Ishikawa (cell line): Measurements from ENCODE around the gene KNDC1.

Source experiments
- CEBPB ChIP-seq: IDR thresholded peaks from 2 replicates; pipeline ENCODE4 v1.6.1; 2012
- CREB1 ChIP-seq: IDR thresholded peaks from 2 replicates; pipeline ENCODE4 v1.6.1; 2012; ENCODE audit warnings: low read depth
- EGR1 ChIP-seq: IDR thresholded peaks from 2 replicates; pipeline ENCODE4 v1.6.1; 2012
- EP300 ChIP-seq: IDR thresholded peaks from 2 replicates; pipeline ENCODE4 v1.6.1; 2012; ENCODE audit warnings: borderline replicate concordance
- FOXM1 ChIP-seq: IDR thresholded peaks from 2 replicates; pipeline ENCODE4 v1.6.1; 2012; ENCODE audit warnings: low read depth, borderline replicate concordance
- MAX ChIP-seq: IDR thresholded peaks from 2 replicates; pipeline ENCODE4 v1.6.1; 2012
- NFIC ChIP-seq: IDR thresholded peaks from 2 replicates; pipeline ENCODE4 v1.6.1; 2012
- RAD21 ChIP-seq: IDR thresholded peaks from 2 replicates; pipeline ENCODE4 v1.6.1; 2012; ENCODE audit warnings: low read depth
- REST ChIP-seq: IDR thresholded peaks from 2 replicates; pipeline ENCODE4 v1.6.1; 2012; ENCODE audit warnings: low read depth, mild to moderate bottlenecking
- TAF1 ChIP-seq: IDR thresholded peaks from 2 replicates; pipeline ENCODE4 v1.6.1; 2012; ENCODE audit warnings: low read depth, mild to moderate bottlenecking
- TCF12 ChIP-seq: IDR thresholded peaks from 2 replicates; pipeline ENCODE4 v1.6.1; 2012; ENCODE audit warnings: low read depth
- TEAD4 ChIP-seq: IDR thresholded peaks from 2 replicates; pipeline ENCODE4 v1.6.1; 2012
- YY1 ChIP-seq: IDR thresholded peaks from 2 replicates; pipeline ENCODE4 v1.6.1; 2012; ENCODE audit warnings: low read depth
- ZBTB7A ChIP-seq: IDR thresholded peaks from 2 replicates; pipeline ENCODE4 v1.6.1; 2012; ENCODE audit warnings: low read depth
- TF ChIP-seq, protein P1 (sequence below): IDR thresholded peaks from 2 replicates; pipeline ENCODE4 v1.6.1; 2012

Gene KNDC1

DNA sequence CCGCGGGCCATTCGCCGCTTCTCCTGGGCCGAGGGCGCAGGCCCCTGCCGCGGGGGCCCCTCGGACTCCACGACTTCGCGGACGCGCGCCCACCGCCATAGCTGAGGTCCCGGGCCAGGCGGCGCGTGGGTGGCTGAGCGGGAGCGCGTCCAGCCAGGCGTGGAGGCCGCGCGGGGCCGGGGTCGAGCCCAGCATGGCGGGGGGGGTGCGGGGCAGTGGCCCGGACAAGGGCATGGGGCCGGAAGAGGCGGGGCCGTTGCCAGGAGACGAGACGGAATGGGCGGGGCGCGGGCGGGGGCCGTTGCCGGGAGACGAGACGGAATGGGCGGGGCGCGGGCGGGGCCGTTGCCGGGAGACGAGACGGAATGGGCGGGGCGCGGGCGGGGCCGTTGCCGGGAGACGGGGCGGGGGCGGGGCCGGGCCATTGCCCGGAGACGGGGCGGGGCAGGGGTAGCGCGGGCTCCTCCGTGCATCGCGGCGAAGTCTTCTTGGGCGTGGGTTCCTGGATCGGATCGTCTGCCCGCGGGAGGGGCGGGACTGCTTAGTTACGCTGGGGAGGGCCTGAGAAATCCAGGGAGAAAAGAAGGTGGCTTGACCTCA is 101.8 kb downstream of the KNDC1 start:
- TF ChIP-seq CREB1 (no peak), ZBTB7A (peak; percentile 83; the same call in 1 of the 2 replicates), YY1 (peak; percentile 79; the same call in 1 of the 2 replicates), NFIC (no peak), EGR1 (peak; percentile 78), TEAD4 (0 out of 2 replicates have a peak, but pooled peaks have one; percentile 4), TCF12 (no peak; the same call in 1 of the 2 replicates), FOXM1 (0 out of 2 replicates have a peak, but pooled peaks have one; percentile 32), MAX (peak; percentile 43)

DNA sequence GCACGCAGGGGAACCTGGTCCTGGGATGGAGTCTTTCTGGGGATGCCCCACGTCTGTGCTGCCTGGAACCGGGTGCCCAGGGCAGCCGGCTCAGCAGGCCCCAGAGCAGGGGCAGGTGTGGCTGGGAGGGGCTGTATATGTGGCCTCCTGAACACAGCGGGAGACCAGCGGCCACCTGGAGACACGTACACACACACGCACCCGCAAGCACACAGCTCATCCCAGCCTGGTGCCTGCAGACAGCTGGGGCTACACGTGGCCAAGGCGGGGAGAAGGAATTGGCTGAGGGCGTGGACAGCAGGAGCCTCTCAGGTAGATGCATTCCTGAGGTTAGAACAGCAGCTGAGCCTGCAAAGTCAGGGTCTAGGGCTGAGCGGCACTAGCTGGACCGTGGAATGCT is 102.7 kb downstream of the KNDC1 start:
- TF ChIP-seq REST (no peak), CREB1 (no peak), FOXM1 (no peak), RAD21 (no peak), TEAD4 (no peak), TCF12 (no peak), ZBTB7A (no peak), MAX (no peak), EGR1 (no peak), CEBPB (no peak), TAF1 (no peak), YY1 (no peak), EP300 (no peak), NFIC (no peak)
- TF ChIP-seq, protein P1, sequence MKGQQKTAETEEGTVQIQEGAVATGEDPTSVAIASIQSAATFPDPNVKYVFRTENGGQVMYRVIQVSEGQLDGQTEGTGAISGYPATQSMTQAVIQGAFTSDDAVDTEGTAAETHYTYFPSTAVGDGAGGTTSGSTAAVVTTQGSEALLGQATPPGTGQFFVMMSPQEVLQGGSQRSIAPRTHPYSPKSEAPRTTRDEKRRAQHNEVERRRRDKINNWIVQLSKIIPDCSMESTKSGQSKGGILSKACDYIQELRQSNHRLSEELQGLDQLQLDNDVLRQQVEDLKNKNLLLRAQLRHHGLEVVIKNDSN: no peak

DNA sequence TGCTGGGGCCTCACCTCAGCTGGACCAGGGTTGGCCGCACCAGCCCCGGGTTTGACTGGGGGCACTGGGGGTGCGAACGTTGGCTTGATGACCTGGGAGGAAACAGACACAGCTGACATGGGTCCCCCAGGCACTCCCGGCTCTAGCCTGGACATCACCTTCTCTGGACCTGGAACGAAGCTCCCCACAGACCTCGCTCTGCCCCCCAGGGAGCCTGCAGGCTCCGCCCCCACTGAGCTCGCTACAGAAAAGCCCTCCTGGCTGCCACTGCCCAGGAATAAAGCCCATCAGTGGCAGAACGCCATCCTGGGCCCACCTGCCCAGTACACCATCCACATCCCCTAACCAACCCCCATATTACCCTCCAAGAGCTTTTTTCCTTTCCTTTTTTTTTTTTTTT is 103.7 kb downstream of the KNDC1 start:
- TF ChIP-seq TAF1 (no peak), NFIC (no peak), YY1 (no peak), TCF12 (no peak), TEAD4 (no peak), EP300 (no peak), REST (no peak), EGR1 (no peak), ZBTB7A (no peak), CEBPB (no peak), FOXM1 (no peak), MAX (no peak), CREB1 (no peak), RAD21 (no peak)
- TF ChIP-seq, protein P1: no peak

- TF ChIP-seq ZBTB7A (no peak), RAD21 (no peak), TEAD4 (no peak), REST (no peak), NFIC (no peak), MAX (no peak), EGR1 (no peak)
Observed at GRCh38 chr10:133264461-133264860, 104.4 kb downstream of the KNDC1 start.
